Measurements from ENCODE around the gene MGMT.

DNA sequence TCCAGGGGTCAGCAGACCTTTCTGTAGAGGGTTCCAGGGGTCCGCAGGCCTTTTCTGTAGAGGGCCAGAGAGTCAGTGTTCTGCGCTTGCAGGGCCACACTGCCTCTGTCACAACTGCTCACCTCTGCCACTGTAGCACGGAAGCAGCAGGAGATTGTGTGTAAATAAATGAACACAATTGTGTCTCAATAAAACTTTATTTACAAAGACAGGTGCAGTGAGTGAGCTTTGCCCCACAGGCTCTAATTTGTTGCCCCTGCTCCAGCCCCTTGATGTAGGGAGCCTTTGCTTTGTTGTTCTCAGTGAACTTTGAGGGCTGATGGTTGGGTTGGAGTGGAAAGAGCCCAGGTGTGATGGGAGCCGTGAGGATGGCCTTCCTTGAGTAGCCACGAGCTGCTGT, 67.8 kb downstream of the MGMT start:
- TF ChIP-seq POLR2A (IDR thresholded peaks at IDR 0.05) = no peak
- TF ChIP-seq, protein P1, sequence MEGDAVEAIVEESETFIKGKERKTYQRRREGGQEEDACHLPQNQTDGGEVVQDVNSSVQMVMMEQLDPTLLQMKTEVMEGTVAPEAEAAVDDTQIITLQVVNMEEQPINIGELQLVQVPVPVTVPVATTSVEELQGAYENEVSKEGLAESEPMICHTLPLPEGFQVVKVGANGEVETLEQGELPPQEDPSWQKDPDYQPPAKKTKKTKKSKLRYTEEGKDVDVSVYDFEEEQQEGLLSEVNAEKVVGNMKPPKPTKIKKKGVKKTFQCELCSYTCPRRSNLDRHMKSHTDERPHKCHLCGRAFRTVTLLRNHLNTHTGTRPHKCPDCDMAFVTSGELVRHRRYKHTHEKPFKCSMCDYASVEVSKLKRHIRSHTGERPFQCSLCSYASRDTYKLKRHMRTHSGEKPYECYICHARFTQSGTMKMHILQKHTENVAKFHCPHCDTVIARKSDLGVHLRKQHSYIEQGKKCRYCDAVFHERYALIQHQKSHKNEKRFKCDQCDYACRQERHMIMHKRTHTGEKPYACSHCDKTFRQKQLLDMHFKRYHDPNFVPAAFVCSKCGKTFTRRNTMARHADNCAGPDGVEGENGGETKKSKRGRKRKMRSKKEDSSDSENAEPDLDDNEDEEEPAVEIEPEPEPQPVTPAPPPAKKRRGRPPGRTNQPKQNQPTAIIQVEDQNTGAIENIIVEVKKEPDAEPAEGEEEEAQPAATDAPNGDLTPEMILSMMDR (IDR thresholded peaks at IDR 0.05) = no peak
